H7 (cell line): Measurements from ENCODE around the gene AKT1. TPM values are rescaled to one million over a fixed set of nuclear protein-coding genes. Genes with fewer than 3 reads are reported as not detected.
"Not testable (repeated sequence)": the region's sequence is repeated elsewhere in the genome, so short reads cannot be mapped to it uniquely, and the experiment has no call there.

Experiments
- DNase-seq: peaks from one replicate; pipeline ENCODE4 v3.0.0; 2012
- H3K27me3 ChIP-seq: 2 replicates; pipeline ENCODE4 v1.6.0; 2011; ENCODE audit warnings: mild to moderate bottlenecking, low read length; ENCODE audit not compliant: control insufficient read depth, insufficient read depth
- H3K36me3 ChIP-seq: replicated peaks from 2 replicates; pipeline ENCODE4 v1.5.1; 2011; ENCODE audit warnings: low read length; ENCODE audit not compliant: control insufficient read depth, insufficient read depth
- H3K4me3 ChIP-seq: 2 replicates; pipeline ENCODE4 v1.5.1; 2011; ENCODE audit warnings: low read depth, mild to moderate bottlenecking, control low read depth, low read length, moderate library complexity; ENCODE audit not compliant: insufficient read depth
- total RNA-seq: library from RNA; depleted of rRNA; stranded (reverse); fragments of >200 nt; shearing (Covaris generic); gene quantifications from 2 replicates; pipeline ENCODE4 v1.2.3, GENCODE V29; 2014

Gene AKT1
- total RNA-seq, 1 experiment from 2014 or later, result 165 TPM

- Histone ChIP-seq H3K4me3 (no peak overlapping the region), H3K36me3 (no peaks in the 10 kb centered on the region), H3K27me3 (no peaks in the 10 kb centered on the region)
- DNase-seq, result peak; percentile 63
These were observed 62.4 kb downstream of the AKT1 start for GRCh38 chr14:104732931-104733681.

- H3K36me3 ChIP-seq, result no peaks in the 10 kb centered on the region
- no peak for DNase-seq
- H3K27me3 ChIP-seq, result no peaks in the 10 kb centered on the region
- H3K4me3 ChIP-seq, result no peak overlapping the region
These were observed 63.2 kb downstream of the AKT1 start for GRCh38 chr14:104732355-104732804.

GRCh38 chr14:104731320-104732294 is 63.9 kb downstream of the AKT1 start:
- DNase-seq, result peak; percentile 94
- Histone ChIP-seq H3K4me3 (no peak overlapping the region), H3K36me3 (no peaks in the 10 kb centered on the region), H3K27me3 (no peaks in the 10 kb centered on the region)

- no peaks in the 10 kb centered on the region for H3K27me3 ChIP-seq
- no peak overlapping the region for H3K4me3 ChIP-seq
- no peak for DNase-seq
These were observed 65.1 kb downstream of the AKT1 start for GRCh38 chr14:104730487-104730886.

GRCh38 chr14:104729835-104730181 is 65.7 kb downstream of the AKT1 start:
- Histone ChIP-seq H3K4me3 (no peak overlapping the region), H3K27me3 (no peaks in the 10 kb centered on the region), H3K36me3 (no peaks in the 10 kb centered on the region)
- DNase-seq, result no peak

More at GRCh38 chr14:104730487-104730886, 65.1 kb downstream of the AKT1 start:
- no peaks in the 10 kb centered on the region for H3K36me3 ChIP-seq

GRCh38 chr14:104729176-104729834 is 66.2 kb downstream of the AKT1 start:
- not testable (repeated sequence) for H3K4me3 ChIP-seq, H3K27me3 ChIP-seq, DNase-seq, H3K36me3 ChIP-seq

- H3K4me3 ChIP-seq, result no peak overlapping the region
- H3K36me3 ChIP-seq, result no peaks in the 10 kb centered on the region
- DNase-seq, result no peak
- H3K27me3 ChIP-seq, result 0 out of 2 replicates have a peak, but pooled peaks cover 2% of the 10 kb centered on the region
These were observed 66.9 kb downstream of the AKT1 start for GRCh38 chr14:104728631-104729030.

GRCh38 chr14:104726600-104727451 is 68.7 kb downstream of the AKT1 start:
- H3K27me3 ChIP-seq, result 0 out of 2 replicates have a peak, but pooled peaks cover 2% of the 10 kb centered on the region
- H3K36me3 ChIP-seq, result no peaks in the 10 kb centered on the region
- H3K4me3 ChIP-seq, result no peak overlapping the region
- no peak for DNase-seq

GRCh38 chr14:104725772-104726548 is 69.6 kb downstream of the AKT1 start:
- 0 out of 2 replicates have a peak, but pooled peaks cover 2% of the 10 kb centered on the region for H3K27me3 ChIP-seq
- H3K4me3 ChIP-seq, result no peak overlapping the region
- H3K36me3 ChIP-seq, result no peaks in the 10 kb centered on the region
- no peak for DNase-seq

- Histone ChIP-seq H3K4me3 (peak overlapping the region; percentile 79), H3K36me3 (no peaks in the 10 kb centered on the region), H3K27me3 (0 out of 2 replicates have a peak, but pooled peaks cover 2% of the 10 kb centered on the region)
- DNase-seq, result peak; percentile 93
These were observed 70.4 kb downstream of the AKT1 start for GRCh38 chr14:104724981-104725771.

- Histone ChIP-seq H3K36me3 (no peaks in the 10 kb centered on the region), H3K4me3 (peak overlapping the region; percentile 79), H3K27me3 (0 out of 2 replicates have a peak, but pooled peaks cover 2% of the 10 kb centered on the region)
- peak; percentile 91 for DNase-seq
These were observed 71.1 kb downstream of the AKT1 start for GRCh38 chr14:104724407-104724980.
